Keratinocyte (primary cell): ENCODE data around the gene RGL4. TPM values are rescaled to one million over a fixed set of nuclear protein-coding genes. Genes with fewer than 3 reads are reported as not detected.

Experiments used
- DNase-seq: peaks from one replicate; pipeline ENCODE4 v3.0.0-alpha.2; 2011; ENCODE audit warnings: low read depth, missing footprints, low spot score
- FAIRE-seq: peaks from 2 replicates; lab custom pipeline; 2011; peaks lifted over from hg19 to GRCh38; lab: Jason Lieb, UNC
- H2AFZ ChIP-seq: 2 replicates; pipeline ENCODE4 v1.6.0; 2012; ENCODE audit warnings: low read length, control low read depth, inconsistent platforms; ENCODE audit not compliant: control insufficient read depth
- H3K27ac ChIP-seq: 2 replicates; pipeline ENCODE4 v1.5.1; 2011; ENCODE audit warnings: low read length; ENCODE audit not compliant: control insufficient read depth, insufficient read depth
- H3K27me3 ChIP-seq: 3 replicates; pipeline ENCODE4 v1.6.0; 2011; ENCODE audit warnings: low read length; ENCODE audit not compliant: control insufficient read depth, insufficient read depth; ENCODE audit errors: extremely low read depth
- H3K36me3 ChIP-seq, 2 experiments: 2 replicates in 1 of 2; 3 replicates in 1 of 2; pipeline ENCODE4 v1.5.1; 2011; ENCODE audit warnings: low read length in 2 of 2, mild to moderate bottlenecking in 1 of 2; ENCODE audit not compliant: control insufficient read depth in 2 of 2, insufficient read depth in 2 of 2; ENCODE audit errors: extremely low read depth in 1 of 2
- H3K4me1 ChIP-seq: 3 replicates; pipeline ENCODE4 v1.5.1; 2011; ENCODE audit warnings: low read length; ENCODE audit not compliant: control insufficient read depth, insufficient read depth; ENCODE audit errors: extremely low read depth
- H3K4me2 ChIP-seq: 3 replicates; pipeline ENCODE4 v1.6.0; 2011; ENCODE audit warnings: low read depth, low read length; ENCODE audit not compliant: control insufficient read depth, insufficient read depth; ENCODE audit errors: extremely low read depth
- H3K4me3 ChIP-seq, 3 experiments: fragments of 200-600 bp in 1 of 3; sonication (generic) in 1 of 3; 2 replicates in 2 of 3; 3 replicates in 1 of 3; pipeline ENCODE4 v1.5.1; 2011 to 2016; ENCODE audit warnings: low read length in 3 of 3, mild to moderate bottlenecking in 3 of 3, control low read depth in 2 of 3, inconsistent platforms in 1 of 3, low read depth in 1 of 3, mixed read lengths in 1 of 3, mixed run types in 1 of 3, moderate library complexity in 1 of 3; ENCODE audit not compliant: control insufficient read depth in 2 of 3, insufficient read depth in 2 of 3; ENCODE audit errors: extremely low read depth in 1 of 3
- H3K79me2 ChIP-seq: 2 replicates; pipeline ENCODE4 v1.6.0; 2012; ENCODE audit warnings: low read length; ENCODE audit not compliant: control insufficient read depth, insufficient read depth
- H3K9ac ChIP-seq: 3 replicates; pipeline ENCODE4 v1.6.0; 2011; ENCODE audit warnings: low read length; ENCODE audit not compliant: control insufficient read depth, insufficient read depth; ENCODE audit errors: extremely low read depth
- H3K9me1 ChIP-seq: 3 replicates; pipeline ENCODE4 v1.6.0; 2011; ENCODE audit warnings: low read length; ENCODE audit not compliant: control insufficient read depth, insufficient read depth; ENCODE audit errors: extremely low read depth
- H3K9me3 ChIP-seq: 2 replicates; pipeline ENCODE4 v1.5.1; 2012; ENCODE audit warnings: low read depth, low read length; ENCODE audit not compliant: control insufficient read depth
- H4K20me1 ChIP-seq: 3 replicates; pipeline ENCODE4 v1.6.0; 2011; ENCODE audit warnings: low read length; ENCODE audit not compliant: control insufficient read depth, insufficient read depth; ENCODE audit errors: extremely low read depth
- EZH2 ChIP-seq: IDR thresholded peaks from one replicate; pipeline ENCODE4 v1.6.1; 2012; ENCODE audit warnings: inconsistent platforms, mild to moderate bottlenecking, low read length, moderate library complexity
- dilution Hi-C: fragments of 300-500 bp; cut with MboI; formaldehyde crosslinking; loops from one replicate; pipeline ENCODE4 v1.7.0; 2020; ENCODE audit warnings: low sequenced_read_pairs; ENCODE audit not compliant: extremely low pct_ligation_motif_present
- polyA plus RNA-seq, 5 experiments: library from polyadenylated mRNA; depleted of rRNA in 3 of 5; stranded (reverse) in 3 of 5; stranded (forward) in 1 of 5; unstranded in 1 of 5; fragments of >200 nt; gene quantifications; 1 replicate in 1 of 5; 2 replicates in 3 of 5; 3 replicates in 1 of 5; pipeline versions ENCODE4 v1.2.1 to v1.2.3, GENCODE V29; 2011 to 2012; ENCODE audit warnings: missing spikeins in 2 of 5, low read depth in 1 of 5, low replicate concordance in 1 of 5
- TF ChIP-seq, protein P1 (sequence below), 3 experiments: IDR thresholded peaks in 1 of 3; conservative IDR thresholded peaks in 1 of 3; optimal IDR thresholded peaks in 1 of 3; 2 replicates in 2 of 3; 3 replicates in 1 of 3; pipeline versions ENCODE3 to v1.5.1; 2011; ENCODE audit warnings: low read length in 3 of 3, mild to moderate bottlenecking in 3 of 3, moderate library complexity in 2 of 3, control low read depth in 1 of 3, inconsistent platforms in 1 of 3; ENCODE audit not compliant: insufficient read depth in 2 of 3; ENCODE audit errors: extremely low read depth in 1 of 3

Gene RGL4
- polyA plus RNA-seq, 1 donor (not counting 4 experiments of a cell fraction or from before 2014, with no cell fraction given), result not detected

DNA sequence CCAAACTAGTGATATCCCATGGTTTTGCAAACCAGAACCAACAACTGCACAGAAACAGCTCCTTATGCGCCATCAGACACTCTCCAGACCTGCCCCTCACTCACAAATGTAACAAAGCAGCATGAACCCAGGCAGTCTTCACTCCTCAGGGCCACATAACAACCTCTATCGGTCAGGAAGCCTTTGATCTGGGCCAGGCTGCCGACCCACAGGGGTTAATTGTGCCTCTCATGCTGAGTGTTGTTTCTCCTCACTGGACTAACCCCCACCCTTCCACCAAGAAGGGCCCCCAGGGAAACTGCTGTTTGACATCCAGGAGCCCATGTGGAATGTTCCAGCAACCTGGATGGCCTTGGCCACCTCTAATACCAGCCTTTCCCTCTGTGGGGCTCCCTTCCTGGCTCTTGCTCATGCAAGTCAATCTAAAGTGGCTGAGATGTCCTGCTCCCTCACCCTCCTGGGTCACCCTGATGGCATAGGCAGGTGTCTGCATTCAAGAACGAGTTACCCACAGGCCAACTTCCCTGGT lies 7.9 kb upstream of the RGL4 start:
- no peak overlapping the region for H2AFZ ChIP-seq
- no peak overlapping the region for H3K9ac ChIP-seq
- TF ChIP-seq, protein P1, sequence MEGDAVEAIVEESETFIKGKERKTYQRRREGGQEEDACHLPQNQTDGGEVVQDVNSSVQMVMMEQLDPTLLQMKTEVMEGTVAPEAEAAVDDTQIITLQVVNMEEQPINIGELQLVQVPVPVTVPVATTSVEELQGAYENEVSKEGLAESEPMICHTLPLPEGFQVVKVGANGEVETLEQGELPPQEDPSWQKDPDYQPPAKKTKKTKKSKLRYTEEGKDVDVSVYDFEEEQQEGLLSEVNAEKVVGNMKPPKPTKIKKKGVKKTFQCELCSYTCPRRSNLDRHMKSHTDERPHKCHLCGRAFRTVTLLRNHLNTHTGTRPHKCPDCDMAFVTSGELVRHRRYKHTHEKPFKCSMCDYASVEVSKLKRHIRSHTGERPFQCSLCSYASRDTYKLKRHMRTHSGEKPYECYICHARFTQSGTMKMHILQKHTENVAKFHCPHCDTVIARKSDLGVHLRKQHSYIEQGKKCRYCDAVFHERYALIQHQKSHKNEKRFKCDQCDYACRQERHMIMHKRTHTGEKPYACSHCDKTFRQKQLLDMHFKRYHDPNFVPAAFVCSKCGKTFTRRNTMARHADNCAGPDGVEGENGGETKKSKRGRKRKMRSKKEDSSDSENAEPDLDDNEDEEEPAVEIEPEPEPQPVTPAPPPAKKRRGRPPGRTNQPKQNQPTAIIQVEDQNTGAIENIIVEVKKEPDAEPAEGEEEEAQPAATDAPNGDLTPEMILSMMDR (optimal IDR thresholded peaks at IDR 0.05 in 1 of 3, IDR thresholded peaks at IDR 0.05 in 1 of 3, conservative IDR thresholded peaks at IDR 0.05 in 1 of 3; ENCODE audit: extremely low read depth in 1 of 3, insufficient read depth in 2 of 3, low read length in 3 of 3), result no peak
- TF ChIP-seq EZH2, result no peak
- no peaks in the 10 kb centered on the region for H3K4me1 ChIP-seq
- H3K9me3 ChIP-seq, result no peaks in the 10 kb centered on the region
- H3K27me3 ChIP-seq, result no peaks in the 10 kb centered on the region
- H3K79me2 ChIP-seq, result no peaks in the 10 kb centered on the region
- no peak for FAIRE-seq
- no peak for DNase-seq
- no peak overlapping the region for H3K27ac ChIP-seq
- no peak overlapping the region for H3K4me3 ChIP-seq
- H4K20me1 ChIP-seq, result no peaks in the 10 kb centered on the region
- peaks cover 0 to 7% of the 10 kb centered on the region in 2 experiments for H3K36me3 ChIP-seq
- no peaks in the 10 kb centered on the region for H3K9me1 ChIP-seq
- dilution Hi-C loops, result no loop called here
- H3K4me2 ChIP-seq, result no peak overlapping the region

DNA sequence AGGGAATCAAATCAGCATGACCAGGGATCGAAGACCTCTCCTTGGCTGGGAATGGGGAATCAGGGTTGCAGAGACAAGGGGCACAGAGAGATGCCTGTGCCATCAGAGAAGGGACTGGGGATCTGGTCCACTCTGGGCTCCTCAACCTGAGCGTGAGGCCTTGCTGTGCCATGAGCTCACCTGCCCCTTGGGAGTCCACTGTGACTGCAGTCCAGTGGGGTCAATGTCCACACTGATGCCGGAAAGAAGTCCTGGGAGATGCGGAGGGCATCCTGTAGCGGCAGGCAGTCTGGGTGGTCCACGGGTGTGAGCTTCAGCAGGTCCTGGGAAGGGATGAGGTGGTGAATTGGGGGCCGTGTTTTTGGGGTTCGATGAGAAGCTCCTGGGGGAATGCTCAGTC lies 7.3 kb upstream of the RGL4 start:
- no peaks in the 10 kb centered on the region for H3K9me1 ChIP-seq
- no peaks in the 10 kb centered on the region for H3K9me3 ChIP-seq
- no peaks in the 10 kb centered on the region for H3K79me2 ChIP-seq
- H3K4me1 ChIP-seq, result no peaks in the 10 kb centered on the region
- H3K9ac ChIP-seq, result no peak overlapping the region
- H3K36me3 ChIP-seq, result peaks cover 0 to 7% of the 10 kb centered on the region in 2 experiments
- no peak for TF ChIP-seq EZH2
- TF ChIP-seq, protein P1 (optimal IDR thresholded peaks at IDR 0.05 in 1 of 3, IDR thresholded peaks at IDR 0.05 in 1 of 3, conservative IDR thresholded peaks at IDR 0.05 in 1 of 3; ENCODE audit: extremely low read depth in 1 of 3, insufficient read depth in 2 of 3, low read length in 3 of 3), result no peak
- H3K27ac ChIP-seq, result no peak overlapping the region
- FAIRE-seq (no peak), DNase-seq (no peak)
- H4K20me1 ChIP-seq, result no peaks in the 10 kb centered on the region
- no peak overlapping the region for H2AFZ ChIP-seq
- H3K4me3 ChIP-seq, result no peak overlapping the region
- no peaks in the 10 kb centered on the region for H3K27me3 ChIP-seq
- dilution Hi-C loops, result no loop called here
- no peak overlapping the region for H3K4me2 ChIP-seq
